ENCODE measurements around the gene RALGAPA2. TPM values are rescaled to one million over a fixed set of nuclear protein-coding genes. Genes with fewer than 3 reads are reported as not detected.

The RALGAPA2 gene
- total and polyA plus RNA-seq, 5 donors from 2014 or later: 4.7 to 28.8 (median 6.2) TPM

DNA sequence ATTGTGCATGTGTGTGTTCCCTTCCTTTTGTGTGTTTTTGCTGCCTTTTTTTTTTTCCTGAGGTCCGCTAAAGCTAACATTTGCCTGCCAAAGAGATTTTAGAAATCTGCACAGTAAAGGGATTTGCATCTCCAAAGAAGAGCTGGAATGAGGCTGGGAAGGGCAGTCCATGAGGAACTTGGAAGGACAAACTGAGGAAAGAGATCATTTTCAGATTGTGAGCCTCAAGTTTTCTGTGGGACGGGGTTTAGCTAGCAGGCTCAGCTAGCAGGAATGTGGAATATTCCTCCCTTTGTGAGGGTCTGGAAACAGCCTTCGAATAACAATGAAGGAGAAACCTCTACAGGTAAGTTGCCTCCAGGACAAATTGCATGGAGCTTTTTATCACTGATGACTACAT is 340.8 kb downstream of the RALGAPA2 start:
- H3K9me3 ChIP-seq (ENCODE audit: control insufficient read depth in 2 of 2, low read length in 2 of 2): no peaks in the 10 kb centered on the region
- no peak overlapping the region for H3K27ac ChIP-seq (ENCODE audit: insufficient read depth, low read length, poor library complexity, severe bottlenecking)
- Mint-ChIP-seq H3K4me3 (no peak overlapping the region), H3K27me3 (peaks cover 59% of the 10 kb centered on the region), H3K9me3 (peaks cover 0 to 2% (median 0%) of the 10 kb centered on the region in 7 donors), H3K4me1 (peaks cover 0 to 8% (median 5%) of the 10 kb centered on the region in 4 donors), H3K27ac (no peak overlapping the region), H3K36me3 (no peaks in the 10 kb centered on the region)
- no peak overlapping the region for H3K4me3 ChIP-seq (ENCODE audit: low read depth, low read length)
- H3K27me3 ChIP-seq (ENCODE audit: control insufficient read depth, insufficient read depth, low read length): peaks cover 14% of the 10 kb centered on the region
- H3K36me3 ChIP-seq (ENCODE audit: control insufficient read depth, insufficient read depth, low read length): no peaks in the 10 kb centered on the region
- ATAC-seq (ENCODE audit: low read depth in 2 of 2) (no peak), DNase-seq (no peak)
- peaks cover 5% of the 10 kb centered on the region for H3K4me1 ChIP-seq (ENCODE audit: control insufficient read depth, insufficient read depth, low read length, poor library complexity, severe bottlenecking)

DNA sequence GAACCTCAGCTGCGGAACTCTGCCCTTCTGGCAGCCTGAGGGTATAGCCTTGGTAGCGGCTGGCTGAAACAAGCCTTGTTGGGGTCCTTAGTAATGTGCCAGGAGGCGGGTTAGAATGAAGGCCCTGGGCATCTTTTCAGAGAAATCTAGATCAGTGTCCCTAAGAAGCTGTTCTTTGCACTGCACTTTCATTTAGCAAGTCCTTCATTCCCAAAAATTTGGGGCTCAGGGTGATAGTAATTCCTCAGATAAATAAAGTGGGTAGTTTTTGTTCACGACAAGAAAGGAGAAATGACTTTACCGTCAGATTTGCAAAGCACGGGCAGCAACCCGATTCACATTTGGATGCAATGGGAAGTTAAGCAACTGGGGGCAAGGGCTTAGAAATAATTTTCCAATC is 341.4 kb downstream of the RALGAPA2 start:
- Mint-ChIP-seq H3K27ac (no peak overlapping the region), H3K36me3 (no peaks in the 10 kb centered on the region), H3K4me1 (peaks cover 0 to 12% (median 5%) of the 10 kb centered on the region in 4 donors), H3K9me3 (peaks cover 0 to 2% (median 0%) of the 10 kb centered on the region in 7 donors), H3K27me3 (peaks cover 65% of the 10 kb centered on the region), H3K4me3 (no peak overlapping the region)
- no peak for DNase-seq
- no peak overlapping the region for H3K27ac ChIP-seq (ENCODE audit: insufficient read depth, low read length, poor library complexity, severe bottlenecking)
- H3K4me3 ChIP-seq (ENCODE audit: low read depth, low read length): no peak overlapping the region
- H3K36me3 ChIP-seq (ENCODE audit: control insufficient read depth, insufficient read depth, low read length): no peaks in the 10 kb centered on the region
- H3K9me3 ChIP-seq (ENCODE audit: control insufficient read depth in 2 of 2, low read length in 2 of 2): no peaks in the 10 kb centered on the region
- H3K4me1 ChIP-seq (ENCODE audit: control insufficient read depth, insufficient read depth, low read length, poor library complexity, severe bottlenecking): peaks cover 5% of the 10 kb centered on the region
- H3K27me3 ChIP-seq (ENCODE audit: control insufficient read depth, insufficient read depth, low read length): peaks cover 16% of the 10 kb centered on the region
- ATAC-seq (ENCODE audit: low read depth in 2 of 2): no peak

DNA sequence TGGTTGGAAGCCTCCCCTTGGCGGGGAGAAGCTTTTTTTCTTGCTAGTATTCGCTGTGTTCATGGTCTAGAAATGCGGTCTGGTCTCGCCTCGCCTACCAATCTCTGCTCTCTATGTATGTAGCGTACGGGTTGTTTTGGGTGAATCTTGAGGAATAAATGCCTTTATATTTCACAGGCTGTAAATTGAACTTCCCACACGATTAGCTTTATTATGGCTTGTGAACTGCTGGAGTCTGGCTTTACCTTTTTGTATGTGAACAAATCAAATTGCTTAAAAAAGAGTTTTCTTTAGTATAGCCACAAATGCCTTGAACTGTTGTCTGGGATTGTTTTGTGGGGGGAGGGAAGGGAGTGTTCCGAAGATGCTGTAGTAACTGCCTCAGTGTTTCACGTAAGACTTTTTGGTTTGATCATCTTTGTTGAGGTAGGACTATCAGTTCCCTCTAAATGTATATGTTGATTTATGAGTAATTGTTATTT is 342.3 kb downstream of the RALGAPA2 start:
- H3K27me3 ChIP-seq (ENCODE audit: control insufficient read depth, insufficient read depth, low read length): peaks cover 20% of the 10 kb centered on the region
- H3K36me3 ChIP-seq (ENCODE audit: control insufficient read depth, insufficient read depth, low read length): no peaks in the 10 kb centered on the region
- Mint-ChIP-seq H3K36me3 (no peaks in the 10 kb centered on the region), H3K27ac (no peak overlapping the region), H3K27me3 (peaks cover 70% of the 10 kb centered on the region), H3K4me1 (peaks cover 0 to 18% (median 9%) of the 10 kb centered on the region in 4 donors), H3K9me3 (peaks cover 0 to 2% (median 0%) of the 10 kb centered on the region in 7 donors), H3K4me3 (peak overlapping the region in 3 of 4 donors; percentile 8 to 76 (median 73))
- H3K4me1 ChIP-seq (ENCODE audit: control insufficient read depth, insufficient read depth, low read length, poor library complexity, severe bottlenecking): peaks cover 5% of the 10 kb centered on the region
- ATAC-seq (ENCODE audit: low read depth in 2 of 2) (no peak), DNase-seq (no peak)
- H3K27ac ChIP-seq (ENCODE audit: insufficient read depth, low read length, poor library complexity, severe bottlenecking): no peak overlapping the region
- H3K9me3 ChIP-seq (ENCODE audit: control insufficient read depth in 2 of 2, low read length in 2 of 2): no peaks in the 10 kb centered on the region
- H3K4me3 ChIP-seq (ENCODE audit: low read depth, low read length): no peak overlapping the region

DNA sequence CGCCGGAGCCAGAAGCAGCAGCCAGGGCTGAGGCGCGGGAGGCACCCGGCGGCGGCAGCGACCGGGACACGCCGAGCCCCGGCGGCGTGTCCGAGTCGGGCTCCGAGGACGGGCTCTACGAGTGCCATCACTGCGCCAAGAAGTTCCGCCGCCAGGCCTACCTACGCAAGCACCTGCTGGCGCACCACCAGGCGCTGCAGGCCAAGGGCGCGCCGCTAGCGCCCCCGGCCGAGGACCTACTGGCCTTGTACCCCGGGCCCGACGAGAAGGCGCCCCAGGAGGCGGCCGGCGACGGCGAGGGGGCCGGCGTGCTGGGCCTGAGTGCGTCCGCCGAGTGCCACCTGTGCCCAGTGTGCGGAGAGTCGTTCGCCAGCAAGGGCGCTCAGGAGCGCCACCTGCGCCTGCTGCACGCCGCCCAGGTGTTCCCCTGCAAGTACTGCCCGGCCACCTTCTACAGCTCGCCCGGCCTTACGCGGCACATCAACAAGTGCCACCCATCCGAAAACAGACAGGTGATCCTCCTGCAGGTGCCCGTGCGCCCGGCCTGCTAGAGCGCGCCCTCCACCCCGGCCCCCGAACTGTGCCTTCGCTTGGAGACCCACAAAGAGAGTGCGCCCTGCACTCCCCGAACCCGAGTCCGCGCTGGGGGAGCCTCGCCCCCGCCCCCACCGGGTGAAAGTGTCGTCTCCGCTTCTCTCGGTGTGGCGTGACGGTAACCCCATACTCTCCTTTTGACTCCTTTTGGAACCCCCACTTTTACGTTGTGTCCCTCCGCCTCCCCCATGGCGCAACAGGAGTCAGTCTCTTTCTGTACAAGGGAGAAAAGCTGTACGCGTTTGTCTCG is 343.0 kb downstream of the RALGAPA2 start:
- no peaks in the 10 kb centered on the region for H3K36me3 Mint-ChIP-seq
- Histone ChIP-seq H3K27ac (ENCODE audit: insufficient read depth, low read length, poor library complexity, severe bottlenecking) (no peak overlapping the region), H3K27me3 (ENCODE audit: control insufficient read depth, insufficient read depth, low read length) (peaks cover 20% of the 10 kb centered on the region), H3K4me1 (ENCODE audit: control insufficient read depth, insufficient read depth, low read length, poor library complexity, severe bottlenecking) (peaks cover 5% of the 10 kb centered on the region), H3K36me3 (ENCODE audit: control insufficient read depth, insufficient read depth, low read length) (no peaks in the 10 kb centered on the region), H3K4me3 (ENCODE audit: low read depth, low read length) (no peak overlapping the region), H3K9me3 (ENCODE audit: control insufficient read depth in 2 of 2, low read length in 2 of 2) (no peaks in the 10 kb centered on the region)
- H3K9me3 Mint-ChIP-seq: peaks cover 0 to 2% (median 0%) of the 10 kb centered on the region in 7 donors
- H3K4me1 Mint-ChIP-seq: peaks cover 0 to 18% (median 9%) of the 10 kb centered on the region in 4 donors
- DNase-seq (peak in 1 of 3 donors; percentile 32), ATAC-seq (ENCODE audit: low read depth in 2 of 2) (no peak)
- no peak overlapping the region for H3K27ac Mint-ChIP-seq
- peaks cover 69% of the 10 kb centered on the region for H3K27me3 Mint-ChIP-seq
- H3K4me3 Mint-ChIP-seq: peak overlapping the region in 3 of 4 donors; percentile 8 to 76 (median 73)

DNA sequence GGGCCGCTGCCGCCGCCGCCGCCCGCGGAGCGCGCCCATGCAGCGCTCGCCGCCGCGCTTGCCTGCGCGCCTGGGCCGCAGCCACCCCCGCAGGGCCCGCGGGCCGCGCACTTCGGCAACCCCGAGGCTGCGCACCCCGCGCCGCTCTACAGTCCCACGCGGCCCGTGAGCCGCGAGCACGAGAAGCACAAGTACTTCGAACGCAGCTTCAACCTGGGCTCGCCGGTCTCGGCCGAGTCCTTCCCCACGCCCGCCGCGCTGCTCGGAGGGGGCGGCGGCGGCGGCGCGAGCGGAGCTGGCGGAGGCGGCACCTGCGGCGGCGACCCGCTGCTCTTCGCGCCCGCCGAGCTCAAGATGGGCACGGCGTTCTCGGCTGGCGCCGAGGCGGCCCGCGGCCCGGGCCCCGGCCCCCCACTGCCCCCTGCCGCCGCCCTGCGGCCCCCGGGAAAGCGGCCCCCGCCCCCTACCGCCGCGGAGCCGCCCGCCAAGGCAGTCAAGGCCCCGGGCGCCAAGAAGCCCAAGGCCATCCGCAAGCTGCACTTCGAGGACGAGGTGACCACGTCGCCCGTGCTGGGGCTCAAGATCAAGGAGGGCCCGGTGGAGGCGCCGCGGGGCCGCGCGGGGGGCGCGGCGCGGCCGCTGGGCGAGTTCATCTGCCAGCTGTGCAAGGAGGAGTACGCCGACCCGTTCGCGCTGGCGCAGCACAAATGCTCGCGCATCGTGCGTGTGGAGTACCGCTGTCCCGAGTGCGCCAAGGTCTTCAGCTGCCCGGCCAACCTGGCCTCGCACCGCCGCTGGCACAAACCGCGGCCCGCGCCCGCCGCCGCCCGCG is 343.8 kb downstream of the RALGAPA2 start:
- Histone ChIP-seq H3K4me3 (ENCODE audit: low read depth, low read length) (no peak overlapping the region), H3K27me3 (ENCODE audit: control insufficient read depth, insufficient read depth, low read length) (peaks cover 15% of the 10 kb centered on the region), H3K36me3 (ENCODE audit: control insufficient read depth, insufficient read depth, low read length) (no peaks in the 10 kb centered on the region), H3K4me1 (ENCODE audit: control insufficient read depth, insufficient read depth, low read length, poor library complexity, severe bottlenecking) (peaks cover 5% of the 10 kb centered on the region), H3K27ac (ENCODE audit: insufficient read depth, low read length, poor library complexity, severe bottlenecking) (no peak overlapping the region), H3K9me3 (ENCODE audit: control insufficient read depth in 2 of 2, low read length in 2 of 2) (no peaks in the 10 kb centered on the region)
- no peaks in the 10 kb centered on the region for H3K36me3 Mint-ChIP-seq
- no peak for ATAC-seq (ENCODE audit: low read depth in 2 of 2)
- no peak for DNase-seq
- H3K4me1 Mint-ChIP-seq: peaks cover 0 to 18% (median 9%) of the 10 kb centered on the region in 4 donors
- H3K9me3 Mint-ChIP-seq: peaks cover 0 to 2% (median 0%) of the 10 kb centered on the region in 7 donors
- no peak overlapping the region for H3K27ac Mint-ChIP-seq
- no peak overlapping the region for H3K4me3 Mint-ChIP-seq
- peaks cover 70% of the 10 kb centered on the region for H3K27me3 Mint-ChIP-seq

DNA sequence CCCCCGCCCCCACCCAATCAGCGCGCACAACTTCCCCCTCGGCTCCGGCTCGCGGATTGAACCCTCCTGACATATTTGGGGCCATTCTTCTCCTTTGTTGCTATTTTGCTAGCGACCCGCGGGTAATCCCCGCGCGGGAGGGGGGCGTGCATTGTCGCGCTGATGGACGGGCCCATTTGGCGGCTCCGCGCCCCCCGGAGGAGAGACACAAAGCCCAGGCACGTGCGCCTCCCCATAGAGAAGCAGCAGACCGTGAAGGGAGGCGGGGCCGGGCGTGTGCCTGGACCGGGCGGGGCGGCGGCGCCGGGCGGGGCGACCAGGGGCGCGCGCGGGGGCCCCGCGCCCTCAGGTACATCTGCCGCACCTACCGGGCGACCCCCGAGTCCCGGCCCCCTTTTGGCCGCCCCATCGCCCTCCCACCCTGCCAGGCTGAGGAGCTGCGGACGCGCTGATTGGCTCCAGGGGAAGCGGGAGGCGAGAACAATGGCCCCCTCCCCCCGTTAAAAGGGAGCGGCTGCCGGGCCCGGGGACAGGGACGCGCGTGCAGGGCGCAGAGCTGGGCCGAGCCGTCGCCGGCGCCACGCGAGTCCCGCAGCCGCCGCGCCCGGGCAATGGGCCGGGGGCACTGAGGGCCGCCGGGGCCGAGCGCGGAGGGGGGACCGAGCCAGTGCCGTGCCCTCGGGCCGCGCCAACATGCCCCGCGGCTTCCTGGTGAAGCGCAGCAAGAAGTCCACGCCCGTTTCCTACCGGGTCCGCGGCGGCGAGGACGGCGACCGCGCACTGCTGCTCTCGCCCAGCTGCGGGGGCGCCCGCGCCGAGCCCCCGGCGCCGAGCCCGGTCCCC is 344.6 kb downstream of the RALGAPA2 start, which contains the start of gene INSM1:
Gene INSM1, plus strand, starts transcription at position 530 of the 843 bp plus-strand sequence. Its CDS starts 164 bp downstream, at position 694.
- no peak within 1 kb of the TSS for H3K4me3 Mint-ChIP-seq
- DNase-seq: no peak
- ATAC-seq (ENCODE audit: low read depth in 2 of 2): no peak
- peaks cover 11% of the 10 kb centered on the region for H3K27me3 ChIP-seq (ENCODE audit: control insufficient read depth, insufficient read depth, low read length)
- no peaks in the 10 kb centered on the region for H3K36me3 ChIP-seq (ENCODE audit: control insufficient read depth, insufficient read depth, low read length)
- no peaks in the 10 kb centered on the region for H3K36me3 Mint-ChIP-seq
- peaks cover 69% of the 10 kb centered on the region for H3K27me3 Mint-ChIP-seq
- H3K9me3 ChIP-seq (ENCODE audit: control insufficient read depth in 2 of 2, low read length in 2 of 2): no peaks in the 10 kb centered on the region
- peaks cover 5% of the 10 kb centered on the region for H3K4me1 ChIP-seq (ENCODE audit: control insufficient read depth, insufficient read depth, low read length, poor library complexity, severe bottlenecking)
- no peak within 1 kb of the TSS for H3K27ac Mint-ChIP-seq
- H3K27ac ChIP-seq (ENCODE audit: insufficient read depth, low read length, poor library complexity, severe bottlenecking): no peak within 1 kb of the TSS
- H3K4me3 ChIP-seq (ENCODE audit: low read depth, low read length): no peak within 1 kb of the TSS
- H3K4me1 Mint-ChIP-seq: peaks cover 0 to 20% (median 9%) of the 10 kb centered on the region in 4 donors
- peaks cover 0 to 2% (median 0%) of the 10 kb centered on the region in 7 donors for H3K9me3 Mint-ChIP-seq

Measured in CD4-positive, CD25-positive, alpha-beta regulatory T cell (primary cell).